K562 (cell line): Measurements from ENCODE around the gene TCEANC. TPM values are rescaled to one million over a fixed set of nuclear protein-coding genes. Genes with fewer than 3 reads are reported as not detected.

ENCODE experiments used
- ATAC-seq: fragments of 200-7000 bp; cut with Tn5 transposase; 3 replicates; pipeline ENCODE4 v1.9.1; 2020; ENCODE audit warnings: moderate library complexity
- BruUV-seq: library from RNA; stranded (reverse); fragments of 400-500 nt; replicated peaks from 2 replicates; lab custom pipeline; 2021; lab: Mats Ljungman, UMichigan
- CTCF ChIA-PET: fragments of 300-600 bp; formaldehyde crosslinking; extraction: SDS; loops from one replicate; lab custom pipeline; 2021; ENCODE audit warnings: low intra/inter-chr PET ratio; lab: Yijun Ruan, JAX
- POLR2A ChIA-PET: fragments of 300-600, 350-650 bp; sonication (Branson Sonifier 250); formaldehyde crosslinking; extraction: SDS; loops from one replicate; lab custom pipeline; 2021; ENCODE audit warnings: antibody characterized with exemption, inconsistent platforms; lab: Yijun Ruan, JAX
- DNase-seq, 4 experiments: peaks; one replicate each; pipeline versions ENCODE4 v3.0.0 to v3.0.0-alpha.2; 2011 to 2018; ENCODE audit warnings: low spot score in 3 of 4, mixed read lengths in 3 of 4; ENCODE audit errors: extremely low read depth in 1 of 4
- FAIRE-seq: peaks from 2 replicates; lab custom pipeline; 2011; peaks lifted over from hg19 to GRCh38; lab: Jason Lieb, UNC
- H2AFZ ChIP-seq: 2 replicates; pipeline ENCODE4 v1.6.0; 2011; ENCODE audit warnings: low read depth, low read length, control low read depth, inconsistent platforms
- H3K27ac ChIP-seq: fragments of 200-600 bp; 3 replicates; pipeline ENCODE4 v1.8.0; 2011; ENCODE audit warnings: low read depth, mild to moderate bottlenecking, control low read depth, inconsistent platforms, low read length, moderate library complexity, mixed read lengths; ENCODE audit errors: extremely low read depth
- H3K27me3 ChIP-seq, 2 experiments: fragments of 300-600 bp in 1 of 2; 2 replicates in 1 of 2; 3 replicates in 1 of 2; pipeline versions ENCODE4 v1.6.0 to v1.8.0; 2011; ENCODE audit warnings: inconsistent platforms in 2 of 2, low read length in 2 of 2, mild to moderate bottlenecking in 1 of 2, mixed read lengths in 1 of 2, moderate library complexity in 1 of 2; ENCODE audit not compliant: control insufficient read depth in 2 of 2, insufficient read depth in 2 of 2
- H3K36me3 ChIP-seq: fragments of 300-600 bp; 3 replicates; pipeline ENCODE4 v1.8.0; 2011; ENCODE audit warnings: mild to moderate bottlenecking, low read length, inconsistent platforms; ENCODE audit not compliant: control insufficient read depth, insufficient read depth
- H3K4me1 ChIP-seq, 2 experiments: fragments of 200-600 bp in 1 of 2; replicated peaks in 1 of 2; 2 replicates in 1 of 2; 3 replicates in 1 of 2; pipeline versions ENCODE4 v1.5.1 to v1.8.0; 2011; ENCODE audit warnings: inconsistent platforms in 2 of 2, low read length in 2 of 2, mild to moderate bottlenecking in 1 of 2, mixed read lengths in 1 of 2, moderate library complexity in 1 of 2; ENCODE audit not compliant: control insufficient read depth in 2 of 2, insufficient read depth in 2 of 2
- H3K4me2 ChIP-seq: 2 replicates; pipeline ENCODE4 v1.6.1; 2011; ENCODE audit warnings: low read length, control low read depth, inconsistent platforms, mixed read lengths; ENCODE audit not compliant: insufficient read depth
- H3K4me3 ChIP-seq: fragments of 200-600 bp; sonication (generic), shearing (Covaris generic); 2 replicates; pipeline ENCODE4 v1.5.1; 2016; ENCODE audit warnings: control low read depth, inconsistent platforms
- H3K79me2 ChIP-seq: fragments of 200-600 bp; 3 replicates; pipeline ENCODE4 v1.8.0; 2011; ENCODE audit warnings: low read length, inconsistent platforms; ENCODE audit not compliant: control insufficient read depth, insufficient read depth
- H3K9ac ChIP-seq, 2 experiments: 2 replicates each; pipeline versions ENCODE4 v1.6.0 to v1.6.1; 2011; ENCODE audit warnings: low read depth in 2 of 2, low read length in 2 of 2, control low read depth in 1 of 2, inconsistent platforms in 1 of 2, mild to moderate bottlenecking in 1 of 2, mixed read lengths in 1 of 2; ENCODE audit not compliant: insufficient read depth in 1 of 2
- H3K9me1 ChIP-seq: one replicate; pipeline ENCODE4 v1.6.0; 2011; ENCODE audit warnings: inconsistent platforms, mild to moderate bottlenecking, low read length, moderate library complexity; ENCODE audit not compliant: control insufficient read depth, insufficient read depth
- H3K9me3 ChIP-seq: replicated peaks from 2 replicates; pipeline ENCODE4 v1.5.1; 2011; ENCODE audit warnings: low read depth, low read length, inconsistent platforms; ENCODE audit not compliant: control insufficient read depth, insufficient read depth
- H4K20me1 ChIP-seq: replicated peaks from 2 replicates; pipeline ENCODE4 v1.6.1; 2011; ENCODE audit warnings: low read length, inconsistent platforms, mixed read lengths; ENCODE audit not compliant: control insufficient read depth, insufficient read depth
- WGBS: fragments of 100-300 bp; shearing (Covaris generic); methylation state at CpG from one replicate; pipeline ENCODE4 v1.1.6; 2016; ENCODE audit warnings: low coverage, mixed read lengths; ENCODE audit not compliant: insufficient coverage; ENCODE audit errors: missing lambda C conversion rate; 5-methylcytosine and 5-hydroxymethylcytosine counted together
- in situ Hi-C: fragments of 300-500 bp; cut with MboI; formaldehyde crosslinking; loops from 4 replicates; pipeline ENCODE4 v1.15.0; 2018; ENCODE audit warnings: inconsistent platforms, mixed read lengths
- intact Hi-C: fragments of 100-400 bp; cut with micrococcal nuclease; formaldehyde crosslinking; loops from 2 replicates; pipeline ENCODE4 v1.14.2; 2022
- polyA plus RNA-seq, 8 experiments: library from polyadenylated mRNA; depleted of rRNA in 4 of 8; stranded (reverse) in 5 of 8; unstranded in 3 of 8; fragments of >200 nt; fragmentation: Nextera tagmentation in 2 of 8; fragmentation: Illumina TruSeq in 1 of 8; extraction: Ambion mirVana in 2 of 8; extraction: Trizol in 1 of 8; gene quantifications; 2 replicates each; pipeline versions ENCODE4 v1.2.1 to v1.2.3, GENCODE V29; 2011 to 2014; ENCODE audit warnings: inconsistent platforms in 1 of 8, missing spikeins in 1 of 8
- total RNA-seq, 7 experiments: library from RNA; depleted of rRNA in 6 of 7; stranded (reverse); fragments of >200 nt in 6 of 7; fragmentation: Illumina TruSeq in 2 of 7; extraction: Trizol in 2 of 7; gene quantifications; 2 replicates each; pipeline versions ENCODE4 v1.2.1 to v1.2.3, GENCODE V29; 2011 to 2021; ENCODE audit warnings: low replicate concordance in 1 of 7
- TF ChIP-seq, protein P1 (sequence below): fragments of 450-650 bp; conservative IDR thresholded peaks from 2 replicates; pipeline ENCODE4 v1.6.1; 2016; ENCODE audit warnings: missing genetic modification characterization, low read depth, mild to moderate bottlenecking, missing compliant biosample characterization, moderate library complexity
- TF ChIP-seq, protein P2 (sequence below), 3 experiments: IDR thresholded peaks in 2 of 3; conservative IDR thresholded peaks in 1 of 3; 2 replicates each; pipeline ENCODE4 v1.5.1; 2011 to 2012; ENCODE audit warnings: low read length in 3 of 3, mild to moderate bottlenecking in 3 of 3, control low read depth in 2 of 3, improper control_type of control experiment in 1 of 3, inconsistent platforms in 1 of 3, low read depth in 1 of 3, mixed read lengths in 1 of 3, moderate library complexity in 1 of 3; ENCODE audit not compliant: insufficient read depth in 2 of 3

The TCEANC gene
- total and polyA plus RNA-seq, 9 of the 15 experiments (the other 6 are each of a cell fraction or from before 2014, with no cell fraction given) = 1.2 to 2.8 (median 2.0) TPM

DNA sequence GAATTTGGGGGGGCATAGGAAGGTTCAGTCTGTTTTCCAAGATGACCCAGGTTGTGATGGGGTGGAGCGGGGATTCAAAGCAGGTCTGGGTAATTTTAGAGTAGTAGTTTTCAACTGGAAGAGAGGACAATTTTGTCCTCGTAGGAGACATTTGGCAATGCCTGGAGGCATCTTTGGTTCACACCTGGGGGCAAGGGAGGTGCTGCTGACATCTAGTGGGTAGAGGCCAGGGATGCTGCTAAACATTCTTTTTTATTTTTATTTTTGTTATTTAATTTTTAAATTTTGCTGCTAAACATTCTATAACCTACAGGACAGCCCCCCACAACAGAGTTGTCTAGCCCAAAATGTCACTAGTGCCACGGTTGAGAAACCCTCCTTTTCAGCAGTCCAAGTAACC is 37.9 kb downstream of the TCEANC start:
- intact Hi-C loops = loop anchor here (2.0 kb wide), 1 partner anchor 32 kb away; no protein-coding TSS in a partner anchor
- Histone ChIP-seq H4K20me1 (peaks cover 17% of the 10 kb centered on the region; the same call in 1 of the 2 replicates), H3K4me3 (peak overlapping the region; percentile 95; the same call in 1 of the 2 replicates), H3K4me1 (peaks cover 6 to 31% of the 10 kb centered on the region in 2 experiments; a peak in 3 of 5 replicates), H3K9me1 (no peaks in the 10 kb centered on the region), H2AFZ (no peak overlapping the region), H3K9me3 (no peaks in the 10 kb centered on the region), H3K79me2 (peaks cover 67% of the 10 kb centered on the region), H3K27ac (peak overlapping the region; percentile 23; the same call in 1 of the 3 replicates), H3K4me2 (peak overlapping the region; percentile 89), H3K9ac (0 out of 4 replicates have a peak overlapping the region, but pooled peaks of 1 of the 2 experiments have one; percentile 92), H3K36me3 (peaks cover 9% of the 10 kb centered on the region; the same call in 1 of the 3 replicates), H3K27me3 (no peaks in the 10 kb centered on the region)
- no peak for FAIRE-seq
- POLR2A ChIA-PET = interaction anchor here (0.5 kb wide), 1 partner anchor 45 kb away, joined by 3 read pairs; no protein-coding TSS in a partner anchor
- no peak for DNase-seq
- no peak for ATAC-seq
- in situ Hi-C loops = no loop called here
- CTCF ChIA-PET = no interaction called here
- BruUV-seq = no TSS peak
- TF ChIP-seq, protein P1, sequence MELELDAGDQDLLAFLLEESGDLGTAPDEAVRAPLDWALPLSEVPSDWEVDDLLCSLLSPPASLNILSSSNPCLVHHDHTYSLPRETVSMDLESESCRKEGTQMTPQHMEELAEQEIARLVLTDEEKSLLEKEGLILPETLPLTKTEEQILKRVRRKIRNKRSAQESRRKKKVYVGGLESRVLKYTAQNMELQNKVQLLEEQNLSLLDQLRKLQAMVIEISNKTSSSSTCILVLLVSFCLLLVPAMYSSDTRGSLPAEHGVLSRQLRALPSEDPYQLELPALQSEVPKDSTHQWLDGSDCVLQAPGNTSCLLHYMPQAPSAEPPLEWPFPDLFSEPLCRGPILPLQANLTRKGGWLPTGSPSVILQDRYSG (tag) = no peak
- TF ChIP-seq, protein P2, sequence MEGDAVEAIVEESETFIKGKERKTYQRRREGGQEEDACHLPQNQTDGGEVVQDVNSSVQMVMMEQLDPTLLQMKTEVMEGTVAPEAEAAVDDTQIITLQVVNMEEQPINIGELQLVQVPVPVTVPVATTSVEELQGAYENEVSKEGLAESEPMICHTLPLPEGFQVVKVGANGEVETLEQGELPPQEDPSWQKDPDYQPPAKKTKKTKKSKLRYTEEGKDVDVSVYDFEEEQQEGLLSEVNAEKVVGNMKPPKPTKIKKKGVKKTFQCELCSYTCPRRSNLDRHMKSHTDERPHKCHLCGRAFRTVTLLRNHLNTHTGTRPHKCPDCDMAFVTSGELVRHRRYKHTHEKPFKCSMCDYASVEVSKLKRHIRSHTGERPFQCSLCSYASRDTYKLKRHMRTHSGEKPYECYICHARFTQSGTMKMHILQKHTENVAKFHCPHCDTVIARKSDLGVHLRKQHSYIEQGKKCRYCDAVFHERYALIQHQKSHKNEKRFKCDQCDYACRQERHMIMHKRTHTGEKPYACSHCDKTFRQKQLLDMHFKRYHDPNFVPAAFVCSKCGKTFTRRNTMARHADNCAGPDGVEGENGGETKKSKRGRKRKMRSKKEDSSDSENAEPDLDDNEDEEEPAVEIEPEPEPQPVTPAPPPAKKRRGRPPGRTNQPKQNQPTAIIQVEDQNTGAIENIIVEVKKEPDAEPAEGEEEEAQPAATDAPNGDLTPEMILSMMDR (IDR thresholded peaks at IDR 0.05 in 2 of 3, conservative IDR thresholded peaks at IDR 0.05 in 1 of 3; ENCODE audit: insufficient read depth in 2 of 3, low read depth in 1 of 3, low read length in 3 of 3) = peak in 2 of 3 experiments; percentile 3 to 29; a peak in 1 of 6 replicates
- 36% methylated on average over 3 of the region's 3 CpGs for WGBS
